Measurements from ENCODE around the gene DNAH10.
"Not testable (repeated sequence)": the region's sequence is repeated elsewhere in the genome, so short reads cannot be mapped to it uniquely, and the experiment has no call there.

The DNAH10 gene

GRCh38 chr12:123908884-123909725, 147.0 kb downstream of the DNAH10 start:
- DNase-seq (ENCODE audit: insufficient read length, low spot score) (no peak), FAIRE-seq (no peak)
- TF ChIP-seq CTCF (IDR thresholded peaks at IDR 0.05; ENCODE audit: insufficient read depth, missing control alignments), result no peak

- no peak for DNase-seq (ENCODE audit: insufficient read length, low spot score)
- TF ChIP-seq CTCF (IDR thresholded peaks at IDR 0.05; ENCODE audit: insufficient read depth, missing control alignments), result no peak
- FAIRE-seq, result no peak
Observed at GRCh38 chr12:123910057-123910456, 148.0 kb downstream of the DNAH10 start.

GRCh38 chr12:123910761-123911193, 148.7 kb downstream of the DNAH10 start:
- FAIRE-seq (no peak), DNase-seq (ENCODE audit: insufficient read length, low spot score) (no peak)
- TF ChIP-seq CTCF (IDR thresholded peaks at IDR 0.05; ENCODE audit: insufficient read depth, missing control alignments), result no peak

- not testable (repeated sequence) for FAIRE-seq; DNase-seq (ENCODE audit: insufficient read length, low spot score)
Observed at GRCh38 chr12:123911672-123912409, 149.7 kb downstream of the DNAH10 start.

- TF ChIP-seq CTCF (IDR thresholded peaks at IDR 0.05; ENCODE audit: insufficient read depth, missing control alignments), result no peak
- FAIRE-seq (no peak), DNase-seq (ENCODE audit: insufficient read length, low spot score) (no peak)
Observed at GRCh38 chr12:123912415-123913380, 150.6 kb downstream of the DNAH10 start.

GRCh38 chr12:123914726-123915333, 152.7 kb downstream of the DNAH10 start:
- DNase-seq (ENCODE audit: insufficient read length, low spot score), result no peak
- no peak for TF ChIP-seq CTCF (IDR thresholded peaks at IDR 0.05; ENCODE audit: insufficient read depth, missing control alignments)
- no peak for FAIRE-seq

GRCh38 chr12:123916729-123917128, 154.6 kb downstream of the DNAH10 start:
- no peak for DNase-seq (ENCODE audit: insufficient read length, low spot score)
- TF ChIP-seq CTCF (IDR thresholded peaks at IDR 0.05; ENCODE audit: insufficient read depth, missing control alignments), result no peak
- FAIRE-seq, result no peak
